ENCODE results near the gene SLC35F4. TPM values are rescaled to one million over a fixed set of nuclear protein-coding genes. Genes with fewer than 3 reads are reported as not detected.

Gene SLC35F4
- total and polyA plus RNA-seq, 2 of the 8 experiments (the other 6 are each of a cell fraction or from before 2014, with no cell fraction given) = not detected

- TF ChIP-seq CHD7 (IDR thresholded peaks at IDR 0.05; ENCODE audit: insufficient replicate concordance, low read length) (no peak), CTBP2 (IDR thresholded peaks at IDR 0.05; ENCODE audit: borderline replicate concordance, insufficient read depth, insufficient read length, low read length) (no peak)
These were observed 51.2 kb downstream of the SLC35F4 start (continued) for GRCh38 chr14:57814726-57815125.
